UCSD-AML1 (cell line): ENCODE data around the gene EPB41L5.

Source experiments
- DNase-seq: peaks from one replicate; lab custom pipeline; 2025; ENCODE audit not compliant: unreplicated experiment; lab: John Stamatoyannopoulos, UW

The EPB41L5 gene

GRCh38 chr2:120224735-120225548 is 212.1 kb downstream of the EPB41L5 start:
- no peak for DNase-seq

DNA sequence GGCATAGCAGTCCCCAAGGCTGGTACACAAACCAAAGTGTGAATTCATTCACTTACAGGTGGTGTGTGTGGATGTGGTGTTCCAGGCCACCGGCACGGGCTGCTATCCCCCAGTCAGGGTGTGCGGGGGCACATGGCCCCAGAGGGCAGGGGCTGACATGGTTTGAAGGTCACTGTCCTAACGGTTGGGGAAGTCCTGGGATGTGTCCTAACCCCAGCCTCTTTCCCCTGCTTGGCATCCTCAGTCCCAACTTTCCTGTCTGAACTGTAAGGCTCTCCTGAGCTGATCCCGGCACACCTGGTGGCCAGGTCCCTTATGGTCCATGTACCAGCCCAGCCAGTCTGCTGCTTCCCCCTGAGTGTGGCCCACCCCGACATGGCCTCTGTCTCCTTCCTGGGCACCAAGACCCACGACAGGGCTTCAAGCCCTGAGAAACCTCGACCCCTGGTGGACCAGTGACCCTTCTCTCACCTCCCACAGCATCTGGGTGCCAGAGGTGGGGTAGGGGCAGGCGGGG is 212.7 kb downstream of the EPB41L5 start:
- no peak for DNase-seq

GRCh38 chr2:120226316-120226715 is 213.4 kb downstream of the EPB41L5 start:
- DNase-seq = no peak

GRCh38 chr2:120227111-120227991 is 214.5 kb downstream of the EPB41L5 start:
- no peak for DNase-seq

DNA sequence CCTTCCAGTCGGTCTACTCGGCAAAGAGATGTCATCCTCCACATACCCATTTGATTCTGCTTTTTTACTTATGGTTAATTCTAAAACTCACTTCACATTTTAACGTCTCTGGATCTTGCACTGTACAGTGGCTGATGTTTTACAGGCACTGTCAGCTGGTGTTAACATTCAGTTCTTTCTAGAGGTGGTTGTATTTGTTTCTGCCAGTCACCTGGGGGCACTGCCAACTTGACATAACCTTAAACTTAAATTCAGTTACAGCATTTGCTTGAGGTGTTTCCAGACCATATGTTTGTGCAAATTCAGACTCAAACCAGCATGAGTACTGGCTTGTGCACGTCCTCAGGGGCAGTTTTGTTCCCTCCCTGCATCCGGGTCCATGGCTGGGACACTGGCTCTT is 215.6 kb downstream of the EPB41L5 start:
- DNase-seq = no peak
